GM12874 (cell line): ENCODE measurements around the gene CALU.

Experiments used
- TF ChIP-seq, protein P1 (sequence below): IDR thresholded peaks from 2 replicates; pipeline ENCODE4 v1.5.1; 2011; ENCODE audit warnings: low read depth, mild to moderate bottlenecking, control low read depth, low read length, moderate library complexity; ENCODE audit not compliant: insufficient read depth

Gene CALU

GRCh38 chr7:128805225-128805624 lies 66.1 kb downstream of the CALU start:
- TF ChIP-seq, protein P1, sequence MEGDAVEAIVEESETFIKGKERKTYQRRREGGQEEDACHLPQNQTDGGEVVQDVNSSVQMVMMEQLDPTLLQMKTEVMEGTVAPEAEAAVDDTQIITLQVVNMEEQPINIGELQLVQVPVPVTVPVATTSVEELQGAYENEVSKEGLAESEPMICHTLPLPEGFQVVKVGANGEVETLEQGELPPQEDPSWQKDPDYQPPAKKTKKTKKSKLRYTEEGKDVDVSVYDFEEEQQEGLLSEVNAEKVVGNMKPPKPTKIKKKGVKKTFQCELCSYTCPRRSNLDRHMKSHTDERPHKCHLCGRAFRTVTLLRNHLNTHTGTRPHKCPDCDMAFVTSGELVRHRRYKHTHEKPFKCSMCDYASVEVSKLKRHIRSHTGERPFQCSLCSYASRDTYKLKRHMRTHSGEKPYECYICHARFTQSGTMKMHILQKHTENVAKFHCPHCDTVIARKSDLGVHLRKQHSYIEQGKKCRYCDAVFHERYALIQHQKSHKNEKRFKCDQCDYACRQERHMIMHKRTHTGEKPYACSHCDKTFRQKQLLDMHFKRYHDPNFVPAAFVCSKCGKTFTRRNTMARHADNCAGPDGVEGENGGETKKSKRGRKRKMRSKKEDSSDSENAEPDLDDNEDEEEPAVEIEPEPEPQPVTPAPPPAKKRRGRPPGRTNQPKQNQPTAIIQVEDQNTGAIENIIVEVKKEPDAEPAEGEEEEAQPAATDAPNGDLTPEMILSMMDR, result no peak

GRCh38 chr7:128807191-128807590 lies 68.0 kb downstream of the CALU start:
- TF ChIP-seq, protein P1, result no peak

- TF ChIP-seq, protein P1, result no peak
These were observed 70.2 kb downstream of the CALU start for GRCh38 chr7:128809363-128809762.

GRCh38 chr7:128810473-128810872 lies 71.3 kb downstream of the CALU start:
- TF ChIP-seq, protein P1, result no peak

- TF ChIP-seq, protein P1, result no peak
These were observed 71.8 kb downstream of the CALU start for GRCh38 chr7:128810997-128811396.

DNA sequence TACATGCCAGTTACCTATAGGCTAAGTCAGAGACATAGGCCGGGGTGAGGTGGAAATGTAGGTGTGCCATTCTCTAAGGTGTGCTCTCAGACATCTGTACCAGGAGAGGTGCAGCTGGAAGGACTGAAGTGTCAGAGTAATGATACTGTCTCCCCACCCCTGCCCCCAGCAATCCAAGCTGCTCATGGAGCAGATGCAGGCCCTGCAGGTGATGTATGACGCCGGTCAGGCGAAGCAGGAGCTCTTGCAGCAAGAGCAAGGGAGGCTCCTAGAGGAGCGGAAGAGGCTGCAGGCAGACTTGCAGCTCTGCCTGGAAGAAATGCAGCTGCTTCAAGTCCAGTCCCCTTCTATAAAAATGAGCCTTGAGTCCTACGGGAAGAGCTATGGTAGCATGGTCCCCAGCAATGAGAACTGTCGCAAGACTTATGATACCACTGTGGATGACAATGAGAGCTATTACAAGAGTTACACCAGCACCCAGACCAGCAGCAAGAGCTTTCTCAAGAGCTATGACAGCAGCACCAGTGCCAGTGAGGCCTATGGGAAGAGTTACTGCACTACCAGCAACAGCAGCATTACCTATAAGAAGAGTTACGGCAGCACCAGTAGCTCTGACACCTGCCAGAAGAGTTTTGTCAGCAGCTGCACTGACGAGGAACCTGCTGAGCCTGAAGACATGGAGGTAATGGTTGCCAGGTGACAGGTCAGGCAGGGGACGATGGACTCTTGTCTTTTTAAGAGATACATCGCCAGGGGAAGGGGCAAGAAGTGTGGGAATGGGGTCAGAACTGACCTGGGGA lies 72.7 kb downstream of the CALU start:
- TF ChIP-seq, protein P1, result no peak

- TF ChIP-seq, protein P1, result no peak
These were observed 73.5 kb downstream of the CALU start for GRCh38 chr7:128812514-128813168.
